OCI-LY1 (cell line): ENCODE data around the gene HDAC11.

Experiments
- H2AFZ ChIP-seq: fragments of 200-600 bp; sonication (generic), shearing (Covaris generic); 2 replicates; pipeline ENCODE4 v1.6.0; 2014; ENCODE audit warnings: antibody characterized with exemption, mild to moderate bottlenecking, low read length
- H3F3A ChIP-seq: fragments of 200-600 bp; sonication (generic), shearing (Covaris generic); 2 replicates; pipeline ENCODE4 v1.6.0; 2014; ENCODE audit warnings: mild to moderate bottlenecking, antibody characterized with exemption, low read length, moderate library complexity; ENCODE audit not compliant: insufficient read depth
- H3K27ac ChIP-seq: fragments of 200-600 bp; sonication (generic); 2 replicates; pipeline ENCODE4 v1.5.1; 2014; ENCODE audit warnings: low read length, mixed run types, mild to moderate bottlenecking, low read depth; ENCODE audit not compliant: poor library complexity, severe bottlenecking
- H3K27me3 ChIP-seq: fragments of 200-600 bp; sonication (generic); 2 replicates; pipeline ENCODE4 v1.6.0; 2014; ENCODE audit warnings: antibody characterized with exemption, mild to moderate bottlenecking, low read length, moderate library complexity; ENCODE audit not compliant: insufficient read depth
- H3K36me3 ChIP-seq: fragments of 200-600 bp; sonication (generic); 2 replicates; pipeline ENCODE4 v1.6.1; 2014; ENCODE audit warnings: mild to moderate bottlenecking, antibody characterized with exemption, low read length, moderate library complexity, mixed read lengths; ENCODE audit not compliant: insufficient read depth
- H3K4me1 ChIP-seq: fragments of 200-600 bp; sonication (generic); 2 replicates; pipeline ENCODE4 v1.5.1; 2014; ENCODE audit warnings: mild to moderate bottlenecking, low read length, moderate library complexity; ENCODE audit not compliant: insufficient read depth, severe bottlenecking
- H3K4me2 ChIP-seq: fragments of 200-600 bp; sonication (generic), shearing (Covaris generic); 2 replicates; pipeline ENCODE4 v1.6.1; 2014; ENCODE audit warnings: low read length
- H3K4me3 ChIP-seq: fragments of 200-600 bp; sonication (generic); 2 replicates; pipeline ENCODE4 v1.5.1; 2014; ENCODE audit warnings: low read length, low read depth, mild to moderate bottlenecking, mixed read lengths; ENCODE audit not compliant: poor library complexity, severe bottlenecking
- H3K79me2 ChIP-seq: fragments of 200-600 bp; shearing (Covaris generic); 2 replicates; pipeline ENCODE4 v1.6.1; 2016; ENCODE audit warnings: mixed run types, low read length, mixed read lengths; ENCODE audit not compliant: insufficient read depth
- H3K9ac ChIP-seq: fragments of 200-600 bp; sonication (generic), shearing (Covaris generic); 2 replicates; pipeline ENCODE4 v1.6.1; 2014; ENCODE audit warnings: mild to moderate bottlenecking, low read length, mixed read lengths
- H3K9me2 ChIP-seq: fragments of 200-600 bp; sonication (generic), shearing (Covaris generic); 2 replicates; pipeline ENCODE4 v1.6.1; 2014; ENCODE audit warnings: low read depth, mild to moderate bottlenecking, low read length, mixed read lengths
- H3K9me3 ChIP-seq: fragments of 200-600 bp; shearing (Covaris generic); 2 replicates; pipeline ENCODE4 v1.6.1; 2014; ENCODE audit warnings: low read length, mixed read lengths
- H4K20me1 ChIP-seq: fragments of 200-600 bp; sonication (generic), shearing (Covaris generic); 2 replicates; pipeline ENCODE4 v1.6.0; 2016; ENCODE audit warnings: mild to moderate bottlenecking, low read length; ENCODE audit not compliant: insufficient read depth
- CTCF ChIP-seq: fragments of 200-600 bp; sonication (generic), shearing (Covaris generic); IDR thresholded peaks from 2 replicates; pipeline ENCODE4 v1.5.1; 2017; ENCODE audit warnings: mild to moderate bottlenecking, antibody characterized with exemption, low read length, moderate library complexity, mixed read lengths
- EZH2 ChIP-seq: fragments of 200-600 bp; sonication (generic), shearing (Covaris generic); IDR thresholded peaks from 2 replicates; pipeline ENCODE4 v1.8.0; 2017; ENCODE audit warnings: borderline replicate concordance, mixed run types, mild to moderate bottlenecking, antibody characterized with exemption, low read length, moderate library complexity, mixed read lengths

HDAC11 gene

GRCh38 chr3:13526626-13526949 is 46.5 kb downstream of the HDAC11 start:
- peaks cover 3% of the 10 kb centered on the region; the same call in 1 of the 2 replicates for H3K27me3 ChIP-seq
- H3K4me2 ChIP-seq, result no peak overlapping the region
- H3K9ac ChIP-seq, result no peak overlapping the region
- H3K36me3 ChIP-seq, result no peaks in the 10 kb centered on the region
- no peaks in the 10 kb centered on the region for H3K9me3 ChIP-seq
- no peaks in the 10 kb centered on the region for H4K20me1 ChIP-seq
- TF ChIP-seq EZH2 (no peak), CTCF (no peak)
- no peak overlapping the region for H3K27ac ChIP-seq
- H3K4me1 ChIP-seq, result no peaks in the 10 kb centered on the region
- no peaks in the 10 kb centered on the region for H3K79me2 ChIP-seq
- H3K4me3 ChIP-seq, result no peak overlapping the region
- no peaks in the 10 kb centered on the region for H3F3A ChIP-seq
- no peak overlapping the region for H2AFZ ChIP-seq
- H3K9me2 ChIP-seq, result no peaks in the 10 kb centered on the region

- Histone ChIP-seq H3K9me2 (no peaks in the 10 kb centered on the region), H3K4me3 (no peak overlapping the region), H3F3A (no peaks in the 10 kb centered on the region), H3K27ac (no peak overlapping the region), H3K27me3 (peaks cover 4% of the 10 kb centered on the region; the same call in 1 of the 2 replicates), H3K9me3 (no peaks in the 10 kb centered on the region), H3K4me1 (no peaks in the 10 kb centered on the region), H3K9ac (no peak overlapping the region), H4K20me1 (no peaks in the 10 kb centered on the region), H2AFZ (no peak overlapping the region), H3K36me3 (no peaks in the 10 kb centered on the region), H3K4me2 (no peak overlapping the region), H3K79me2 (no peaks in the 10 kb centered on the region)
- no peak for TF ChIP-seq CTCF
- TF ChIP-seq EZH2, result no peak
These were observed 48.2 kb downstream of the HDAC11 start for GRCh38 chr3:13528217-13528867.

GRCh38 chr3:13529196-13530112 is 49.3 kb downstream of the HDAC11 start:
- peaks cover 4% of the 10 kb centered on the region; the same call in 1 of the 2 replicates for H3K27me3 ChIP-seq
- H3K9me3 ChIP-seq, result no peaks in the 10 kb centered on the region

More at GRCh38 chr3:13529196-13530112, 49.3 kb downstream of the HDAC11 start:
- Histone ChIP-seq H3K9ac (no peak overlapping the region), H2AFZ (no peak overlapping the region), H3K36me3 (no peaks in the 10 kb centered on the region), H3K4me2 (no peak overlapping the region), H3K4me3 (no peak overlapping the region), H3K4me1 (no peaks in the 10 kb centered on the region), H3K79me2 (no peaks in the 10 kb centered on the region), H3F3A (no peaks in the 10 kb centered on the region), H4K20me1 (no peaks in the 10 kb centered on the region), H3K27ac (no peak overlapping the region), H3K9me2 (no peaks in the 10 kb centered on the region)
- TF ChIP-seq CTCF (no peak), EZH2 (no peak)
